Measurements from ENCODE around the gene DENND1C.
A peak's percentile ranks its signal among the peaks of the same experiment; 100 is the strongest.

Gene DENND1C

GRCh38 chr19:6423499-6424194, 57.9 kb downstream of the DENND1C start:
- Histone ChIP-seq H4K5ac (ENCODE audit: low read length) (no peak overlapping the region), H3K79me2 (ENCODE audit: control insufficient read depth, insufficient read depth, low read length) (peaks cover 52% of the 10 kb centered on the region), H3K27me3 (ENCODE audit: insufficient read depth, low read length, poor library complexity) (no peaks in the 10 kb centered on the region), H3K4me3 (ENCODE audit: low read length) (peak overlapping the region; percentile 46), H2BK120ac (ENCODE audit: low read depth, low read length) (no peak overlapping the region), H4K8ac (ENCODE audit: low read depth, low read length) (peak overlapping the region; percentile 6), H3K56ac (ENCODE audit: low read length) (peak overlapping the region; percentile 75), H2BK15ac (replicated peaks; ENCODE audit: low read depth) (no peak overlapping the region), H3K27ac (ENCODE audit: low read depth, low read length) (peak overlapping the region; percentile 0), H3K79me1 (ENCODE audit: low read length) (peaks cover 11% of the 10 kb centered on the region), H3K4ac (ENCODE audit: low read depth, low read length) (peak overlapping the region; percentile 98), H3K9ac (ENCODE audit: low read length) (peak overlapping the region; percentile 62), H3K4me1 (ENCODE audit: control insufficient read depth, low read depth, low read length) (peaks cover 2% of the 10 kb centered on the region), H2BK5ac (ENCODE audit: low read length) (no peak overlapping the region), H3K36me3 (ENCODE audit: control insufficient read depth, insufficient read depth, low read length) (peaks cover 12% of the 10 kb centered on the region), H2AK5ac (ENCODE audit: low read length) (no peak overlapping the region), H3K4me2 (ENCODE audit: low read length) (peak overlapping the region; percentile 12), H3K18ac (ENCODE audit: low read length) (peak overlapping the region; percentile 98), H3K23ac (ENCODE audit: low read length) (no peak overlapping the region)
- WGBS (ENCODE audit: extremely low coverage, insufficient coverage, low lambda C conversion rate) = no CpG with 5 or more reads among the region's 20 CpGs
- DNase-seq = peak; percentile 91

GRCh38 chr19:6421075-6422014, 60.2 kb downstream of the DENND1C start:
- H3K27me3 ChIP-seq (ENCODE audit: insufficient read depth, low read length, poor library complexity) = no peaks in the 10 kb centered on the region
- H3K18ac ChIP-seq (ENCODE audit: low read length) = no peak overlapping the region
- peak overlapping the region; percentile 14 for H3K9ac ChIP-seq (ENCODE audit: low read length)
- no peak overlapping the region for H4K8ac ChIP-seq (ENCODE audit: low read depth, low read length)
- H4K5ac ChIP-seq (ENCODE audit: low read length) = no peak overlapping the region
- no peak overlapping the region for H3K56ac ChIP-seq (ENCODE audit: low read length)
- H2AK5ac ChIP-seq (ENCODE audit: low read length) = no peak overlapping the region
- H3K4ac ChIP-seq (ENCODE audit: low read depth, low read length) = no peak overlapping the region
- peaks cover 2% of the 10 kb centered on the region for H3K4me1 ChIP-seq (ENCODE audit: control insufficient read depth, low read depth, low read length)
- H3K79me1 ChIP-seq (ENCODE audit: low read length) = peaks cover 17% of the 10 kb centered on the region
- no peak overlapping the region for H3K4me3 ChIP-seq (ENCODE audit: low read length)
- no peak overlapping the region for H2BK5ac ChIP-seq (ENCODE audit: low read length)
- WGBS (ENCODE audit: extremely low coverage, insufficient coverage, low lambda C conversion rate) = no CpG with 5 or more reads among the region's 20 CpGs
- H2BK15ac ChIP-seq (replicated peaks; ENCODE audit: low read depth) = no peak overlapping the region
- H3K36me3 ChIP-seq (ENCODE audit: control insufficient read depth, insufficient read depth, low read length) = peaks cover 21% of the 10 kb centered on the region
- H3K23ac ChIP-seq (ENCODE audit: low read length) = no peak overlapping the region
- peaks cover 58% of the 10 kb centered on the region for H3K79me2 ChIP-seq (ENCODE audit: control insufficient read depth, insufficient read depth, low read length)
- no peak overlapping the region for H3K27ac ChIP-seq (ENCODE audit: low read depth, low read length)
- DNase-seq = no peak
- H2BK120ac ChIP-seq (ENCODE audit: low read depth, low read length) = no peak overlapping the region
- no peak overlapping the region for H3K4me2 ChIP-seq (ENCODE audit: low read length)

- H2BK120ac ChIP-seq (ENCODE audit: low read depth, low read length) = no peak overlapping the region
- no peak overlapping the region for H3K4me2 ChIP-seq (ENCODE audit: low read length)
- no peak overlapping the region for H2BK5ac ChIP-seq (ENCODE audit: low read length)
- H3K4ac ChIP-seq (ENCODE audit: low read depth, low read length) = no peak overlapping the region
- H3K27me3 ChIP-seq (ENCODE audit: insufficient read depth, low read length, poor library complexity) = no peaks in the 10 kb centered on the region
- H3K18ac ChIP-seq (ENCODE audit: low read length) = no peak overlapping the region
- H2AK5ac ChIP-seq (ENCODE audit: low read length) = no peak overlapping the region
- peaks cover 28% of the 10 kb centered on the region for H3K36me3 ChIP-seq (ENCODE audit: control insufficient read depth, insufficient read depth, low read length)
- peaks cover 17% of the 10 kb centered on the region for H3K79me1 ChIP-seq (ENCODE audit: low read length)
- H3K56ac ChIP-seq (ENCODE audit: low read length) = no peak overlapping the region
- no peak overlapping the region for H3K9ac ChIP-seq (ENCODE audit: low read length)
- no peak overlapping the region for H3K23ac ChIP-seq (ENCODE audit: low read length)
- H4K8ac ChIP-seq (ENCODE audit: low read depth, low read length) = no peak overlapping the region
- H3K79me2 ChIP-seq (ENCODE audit: control insufficient read depth, insufficient read depth, low read length) = peaks cover 53% of the 10 kb centered on the region
- H3K27ac ChIP-seq (ENCODE audit: low read depth, low read length) = no peak overlapping the region
- WGBS (ENCODE audit: extremely low coverage, insufficient coverage, low lambda C conversion rate) = no CpG with 5 or more reads among the region's 19 CpGs
- no peak overlapping the region for H3K4me3 ChIP-seq (ENCODE audit: low read length)
- H2BK15ac ChIP-seq (replicated peaks; ENCODE audit: low read depth) = no peak overlapping the region
- no peak for DNase-seq
- H3K4me1 ChIP-seq (ENCODE audit: control insufficient read depth, low read depth, low read length) = peaks cover 2% of the 10 kb centered on the region
- no peak overlapping the region for H4K5ac ChIP-seq (ENCODE audit: low read length)
These were observed 63.0 kb downstream of the DENND1C start for GRCh38 chr19:6418562-6418932.

- no peak overlapping the region for H3K56ac ChIP-seq (ENCODE audit: low read length)
- H3K27ac ChIP-seq (ENCODE audit: low read depth, low read length) = no peak overlapping the region
- H3K4me2 ChIP-seq (ENCODE audit: low read length) = no peak overlapping the region
- DNase-seq = peak; percentile 31
- WGBS (ENCODE audit: extremely low coverage, insufficient coverage, low lambda C conversion rate) = no CpG with 5 or more reads among the region's 33 CpGs
- H3K79me1 ChIP-seq (ENCODE audit: low read length) = peaks cover 17% of the 10 kb centered on the region
- no peak overlapping the region for H4K8ac ChIP-seq (ENCODE audit: low read depth, low read length)
- no peaks in the 10 kb centered on the region for H3K4me1 ChIP-seq (ENCODE audit: control insufficient read depth, low read depth, low read length)
- no peak overlapping the region for H2AK5ac ChIP-seq (ENCODE audit: low read length)
- H3K79me2 ChIP-seq (ENCODE audit: control insufficient read depth, insufficient read depth, low read length) = peaks cover 46% of the 10 kb centered on the region
- no peak overlapping the region for H3K4ac ChIP-seq (ENCODE audit: low read depth, low read length)
- H4K5ac ChIP-seq (ENCODE audit: low read length) = no peak overlapping the region
- H3K18ac ChIP-seq (ENCODE audit: low read length) = no peak overlapping the region
- H3K9ac ChIP-seq (ENCODE audit: low read length) = no peak overlapping the region
- peaks cover 28% of the 10 kb centered on the region for H3K36me3 ChIP-seq (ENCODE audit: control insufficient read depth, insufficient read depth, low read length)
- no peak overlapping the region for H3K23ac ChIP-seq (ENCODE audit: low read length)
- no peak overlapping the region for H2BK15ac ChIP-seq (replicated peaks; ENCODE audit: low read depth)
- no peak overlapping the region for H3K4me3 ChIP-seq (ENCODE audit: low read length)
- no peak overlapping the region for H2BK120ac ChIP-seq (ENCODE audit: low read depth, low read length)
- no peak overlapping the region for H2BK5ac ChIP-seq (ENCODE audit: low read length)
- no peaks in the 10 kb centered on the region for H3K27me3 ChIP-seq (ENCODE audit: insufficient read depth, low read length, poor library complexity)
These were observed 63.6 kb downstream of the DENND1C start for GRCh38 chr19:6417713-6418561.
